GM11168 (cell line): ENCODE results near the gene ID4.
"Not testable (repeated sequence)": the region's sequence is repeated elsewhere in the genome, so short reads cannot be mapped to it uniquely, and the experiment has no call there.

Experiments
- in situ Hi-C: fragments of 300-500 bp; cut with MboI; formaldehyde crosslinking; loops from one replicate; pipeline ENCODE4 v1.12.0; 2022; ENCODE audit warnings: low sequenced_read_pairs; ENCODE audit not compliant: unreplicated experiment

Gene ID4

GRCh38 chr6:19854421-19855015 lies 17.3 kb downstream of the ID4 start:
- in situ Hi-C loops, result not testable (repeated sequence)

GRCh38 chr6:19855536-19855935 lies 18.4 kb downstream of the ID4 start:
- in situ Hi-C loops, result no loop called here

DNA sequence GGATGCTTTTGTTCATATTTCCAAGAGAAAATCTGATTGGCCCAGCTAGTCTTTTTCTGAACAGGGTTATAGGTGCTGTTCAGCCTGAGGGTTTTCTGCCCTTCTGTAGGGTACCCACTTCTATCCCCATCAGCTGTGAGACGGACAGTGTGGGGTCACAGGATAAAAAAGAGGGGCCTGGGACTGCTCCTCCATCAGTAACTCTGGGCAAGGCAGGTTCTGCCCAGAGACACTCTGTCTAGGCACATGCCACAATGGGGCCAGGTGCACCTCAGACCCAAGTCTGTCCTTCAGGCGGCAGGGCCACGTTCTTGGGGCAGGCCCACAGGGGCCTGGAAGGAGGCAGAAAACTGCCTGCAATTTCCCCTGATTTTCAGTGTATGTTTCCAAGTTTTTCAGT lies 20.0 kb downstream of the ID4 start:
- in situ Hi-C loops, result no loop called here

DNA sequence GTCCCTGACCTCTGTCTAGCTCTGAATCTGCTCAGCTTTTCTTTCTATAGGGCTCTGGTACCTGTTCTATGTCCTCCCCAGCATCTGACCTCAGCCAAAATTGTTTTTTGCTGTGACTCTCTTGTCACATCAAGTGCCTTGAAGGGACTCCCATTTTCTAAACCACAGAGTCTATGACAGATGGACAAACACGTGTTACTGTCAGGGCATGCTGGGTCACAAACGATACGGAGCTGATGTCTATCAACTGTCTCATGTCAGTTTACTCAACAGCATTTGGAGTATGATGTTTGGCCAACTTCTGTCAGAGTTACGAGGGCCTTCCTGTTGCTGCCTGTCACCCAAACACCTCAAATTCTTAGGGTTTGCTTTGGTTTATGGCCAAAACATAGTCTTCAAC lies 20.5 kb downstream of the ID4 start:
- in situ Hi-C loops, result no loop called here

DNA sequence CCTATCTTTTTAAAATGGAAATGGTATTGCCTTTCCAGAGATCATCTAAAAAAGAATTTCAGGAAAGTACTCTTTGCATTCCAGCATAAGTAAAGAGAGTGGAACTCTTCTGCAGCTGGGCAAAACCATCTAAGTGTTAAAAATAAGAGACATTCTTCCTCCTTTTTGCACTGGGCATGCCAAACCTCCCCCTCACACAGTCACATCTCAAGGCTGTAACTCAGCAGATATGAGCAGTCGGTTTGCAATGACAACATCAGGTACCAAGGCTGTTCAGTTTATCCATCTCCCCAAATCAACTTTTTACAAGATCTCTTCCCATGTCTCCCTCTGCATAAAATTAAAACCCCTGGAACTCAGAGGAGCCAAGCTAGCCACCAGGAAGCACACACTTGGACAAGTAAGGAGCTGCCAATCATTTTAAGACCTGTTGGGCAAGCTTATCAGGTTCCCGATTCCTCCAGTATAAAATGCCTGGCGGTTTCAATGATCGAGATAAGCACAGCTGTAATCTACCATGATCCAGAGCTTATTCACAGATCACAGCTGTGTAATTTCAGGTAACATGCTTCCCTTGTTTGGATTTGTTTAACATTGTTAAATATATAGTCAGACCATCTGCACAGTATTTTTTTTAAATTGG lies 23.2 kb downstream of the ID4 start:
- in situ Hi-C loops, result no loop called here

- in situ Hi-C loops, result no loop called here
Observed at GRCh38 chr6:19864285-19864684, 27.1 kb downstream of the ID4 start.

GRCh38 chr6:19865178-19865577 lies 28.0 kb downstream of the ID4 start:
- in situ Hi-C loops, result no loop called here

- in situ Hi-C loops, result no loop called here
Observed at GRCh38 chr6:19866173-19866984, 29.2 kb downstream of the ID4 start.

DNA sequence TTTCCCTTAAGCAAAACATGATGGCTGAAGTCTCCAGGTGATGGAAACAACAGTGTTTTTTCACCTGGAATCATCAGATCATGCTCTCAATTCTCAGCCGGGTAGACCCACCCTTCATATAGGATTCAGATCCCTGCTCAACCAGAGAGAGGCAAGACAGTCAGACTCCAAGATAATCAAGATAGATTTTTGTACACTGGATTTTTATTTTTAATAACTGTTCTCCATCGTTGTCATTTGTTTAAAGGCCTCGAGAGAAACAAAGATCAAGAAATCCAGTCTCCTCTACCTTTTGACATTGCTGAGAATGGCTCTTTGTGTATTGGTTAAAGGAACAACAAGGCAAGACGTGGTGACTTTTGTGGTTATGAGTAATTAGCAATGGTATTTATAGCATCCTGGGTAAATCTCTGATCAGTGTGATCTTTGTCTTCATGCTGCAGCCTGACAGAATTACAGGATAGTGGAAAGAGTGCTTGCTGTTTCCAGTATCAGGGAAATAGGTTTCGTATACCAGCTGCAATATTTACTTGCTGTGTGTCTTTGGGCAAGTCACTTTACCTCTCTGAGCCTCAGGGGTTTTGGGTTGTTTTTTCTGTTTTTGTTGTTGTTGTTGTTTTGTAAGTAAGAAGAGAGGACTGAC lies 29.9 kb downstream of the ID4 start:
- in situ Hi-C loops, result no loop called here

- in situ Hi-C loops, result no loop called here
Observed at GRCh38 chr6:19869464-19869863, 32.3 kb downstream of the ID4 start.

GRCh38 chr6:19870322-19870721 lies 33.2 kb downstream of the ID4 start:
- in situ Hi-C loops, result no loop called here

GRCh38 chr6:19873031-19873430 lies 35.9 kb downstream of the ID4 start:
- in situ Hi-C loops, result no loop called here

- in situ Hi-C loops, result no loop called here
Observed at GRCh38 chr6:19876672-19877071, 39.5 kb downstream of the ID4 start.

DNA sequence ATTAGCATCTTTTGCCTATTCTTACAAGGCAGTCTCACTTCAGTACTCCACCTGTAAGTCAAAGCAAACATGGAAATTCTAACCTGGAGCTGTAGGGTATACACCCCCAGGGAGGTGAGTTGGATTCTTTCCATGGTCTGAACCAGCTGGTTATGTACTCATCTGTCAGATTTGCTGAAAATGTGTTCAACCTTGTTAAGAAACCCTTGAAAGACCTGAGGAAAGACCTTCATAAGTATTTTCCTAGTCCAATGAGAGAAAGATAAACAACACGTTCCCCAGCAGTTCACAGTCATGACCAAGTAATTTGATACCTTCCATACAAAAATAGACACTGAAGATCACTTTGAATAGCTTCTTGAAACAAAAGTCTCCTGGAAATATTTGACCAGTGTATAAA lies 42.5 kb downstream of the ID4 start:
- in situ Hi-C loops, result no loop called here

DNA sequence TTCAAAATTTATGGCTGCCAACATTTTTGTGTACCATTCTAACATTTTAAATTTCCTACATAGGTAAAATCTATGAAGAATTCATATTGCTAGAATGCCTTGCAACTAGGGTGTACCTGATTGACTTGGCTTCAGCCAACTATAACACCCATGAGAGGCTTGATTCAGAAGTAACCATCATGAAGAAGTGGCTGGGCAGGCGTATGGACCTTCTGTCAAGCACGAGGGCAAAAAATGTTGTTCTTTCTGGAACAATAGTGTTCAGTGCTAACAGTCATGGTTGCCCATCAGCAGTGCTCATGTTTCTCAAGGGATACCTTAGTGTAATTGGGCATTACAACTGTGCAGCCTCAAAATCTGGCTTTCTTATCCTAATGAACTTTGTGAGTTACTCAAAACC lies 42.9 kb downstream of the ID4 start:
- in situ Hi-C loops, result no loop called here

DNA sequence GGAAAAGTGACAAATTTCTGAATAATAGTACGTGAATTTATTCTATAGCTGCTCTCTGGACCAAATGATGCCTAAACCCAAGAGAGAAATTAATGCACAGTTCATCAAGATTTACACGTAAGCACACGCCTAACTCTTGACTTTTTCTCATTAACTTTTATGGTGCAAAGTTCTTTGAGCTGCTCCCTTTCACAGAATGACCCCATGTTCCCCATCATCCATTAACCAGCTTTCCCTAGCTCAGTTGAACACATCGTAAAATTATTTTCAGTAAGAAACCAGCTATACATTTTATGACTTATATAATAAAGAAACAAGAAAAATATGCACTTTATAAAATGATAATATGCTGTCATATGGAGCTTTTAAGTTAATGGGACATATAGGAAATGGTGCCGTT lies 54.3 kb downstream of the ID4 start:
- in situ Hi-C loops, result no loop called here
